HepG2 (cell line): ENCODE results near the gene FN1. TPM values are rescaled to one million over a fixed set of nuclear protein-coding genes. Genes with fewer than 3 reads are reported as not detected.

Source experiments
- CAMTA2 ChIP-seq: sonication (generic); formaldehyde crosslinking; IDR thresholded peaks from 2 replicates; pipeline ENCODE4 v1.4.0; 2020; ENCODE audit warnings: mild to moderate bottlenecking, missing genetic modification reagents, borderline replicate concordance
- CSRNP1 ChIP-seq: sonication (generic); formaldehyde crosslinking; IDR thresholded peaks from 2 replicates; pipeline ENCODE4 v1.8.1; 2023; ENCODE audit warnings: mild to moderate bottlenecking, missing genetic modification reagents
- CTCF ChIP-seq: sonication (generic); formaldehyde crosslinking; IDR thresholded peaks from 2 replicates; pipeline ENCODE4 v1.5.0; 2020; ENCODE audit warnings: mild to moderate bottlenecking, missing genetic modification reagents, moderate library complexity
- DPF2 ChIP-seq: sonication (generic); formaldehyde crosslinking; IDR thresholded peaks from 2 replicates; pipeline ENCODE4 v1.4.0; 2020; ENCODE audit warnings: mild to moderate bottlenecking, low read depth, missing genetic modification reagents, borderline replicate concordance
- ELF1 ChIP-seq: sonication (generic); formaldehyde crosslinking; IDR thresholded peaks from 2 replicates; pipeline ENCODE4 v1.4.0; 2020; ENCODE audit warnings: missing genetic modification reagents
- FLYWCH1 ChIP-seq: sonication (generic); formaldehyde crosslinking; IDR thresholded peaks from 2 replicates; pipeline ENCODE4 v1.8.1; 2023; ENCODE audit warnings: mild to moderate bottlenecking, missing genetic modification reagents
- GABPA ChIP-seq, 2 experiments: IDR thresholded peaks; 2 replicates each; pipeline ENCODE4 v1.6.1; 2011 to 2016; ENCODE audit warnings: low read depth in 2 of 2, low read length in 1 of 2, missing biosample characterization in 1 of 2, missing genetic modification characterization in 1 of 2
- HES4 ChIP-seq: sonication (generic); formaldehyde crosslinking; IDR thresholded peaks from 2 replicates; pipeline ENCODE4 v1.9.0; 2021; ENCODE audit warnings: mild to moderate bottlenecking, missing genetic modification reagents, borderline replicate concordance
- HMG20B ChIP-seq: conservative IDR thresholded peaks from 2 replicates; pipeline ENCODE4 v1.6.1; 2016; ENCODE audit warnings: missing genetic modification reagents, missing compliant biosample characterization
- IKZF5 ChIP-seq: IDR thresholded peaks from 2 replicates; pipeline ENCODE4 v1.6.1; 2018; ENCODE audit warnings: missing genetic modification reagents, mild to moderate bottlenecking, missing compliant biosample characterization
- NFE2L1 ChIP-seq: sonication (generic); formaldehyde crosslinking; IDR thresholded peaks from 2 replicates; pipeline ENCODE4 v1.4.0; 2020; ENCODE audit warnings: missing genetic modification reagents, mild to moderate bottlenecking, borderline replicate concordance
- PHF21A ChIP-seq: sonication (generic); formaldehyde crosslinking; IDR thresholded peaks from 2 replicates; pipeline ENCODE4 v1.5.0; 2020; ENCODE audit warnings: mild to moderate bottlenecking, missing genetic modification reagents
- RCOR2 ChIP-seq: IDR thresholded peaks from 2 replicates; pipeline ENCODE4 v1.6.1; 2016; ENCODE audit warnings: missing biosample characterization, missing genetic modification reagents
- RFX5 ChIP-seq: IDR thresholded peaks from 2 replicates; pipeline ENCODE4 v1.6.1; 2011; ENCODE audit warnings: low read depth, low read length, improper control_type of control experiment
- SAFB2 ChIP-seq: sonication (generic); formaldehyde crosslinking; IDR thresholded peaks from 2 replicates; pipeline ENCODE4 v1.5.1; 2020; ENCODE audit warnings: missing genetic modification reagents, low read depth, mild to moderate bottlenecking, borderline replicate concordance
- SMC3 ChIP-seq: IDR thresholded peaks from 2 replicates; pipeline ENCODE4 v1.6.1; 2011; ENCODE audit warnings: low read length, improper control_type of control experiment
- SNAPC5 ChIP-seq: sonication (generic); formaldehyde crosslinking; IDR thresholded peaks from 2 replicates; pipeline ENCODE4 v1.8.1; 2023; ENCODE audit warnings: mild to moderate bottlenecking, missing genetic modification reagents, borderline replicate concordance
- SRSF4 ChIP-seq: fragments of 200-400 bp; formaldehyde crosslinking; IDR thresholded peaks from one replicate; pipeline ENCODE4 v1.6.1; 2018; ENCODE audit warnings: mild to moderate bottlenecking, low read depth, low read length, moderate library complexity; ENCODE audit not compliant: poor library complexity, severe bottlenecking
- TP53 ChIP-seq: sonication (generic); formaldehyde crosslinking; conservative IDR thresholded peaks from 2 replicates; pipeline ENCODE4 v1.4.0; 2020; ENCODE audit warnings: missing genetic modification reagents
- ZFP36 ChIP-seq: fragments of 150-350 bp; IDR thresholded peaks from 2 replicates; pipeline ENCODE4 v1.6.1; 2018; ENCODE audit warnings: borderline replicate concordance, low read length, low read depth; ENCODE audit not compliant: partially characterized antibody
- ZNF367 ChIP-seq: sonication (generic); formaldehyde crosslinking; IDR thresholded peaks from 2 replicates; pipeline ENCODE4 v1.4.0; 2020; ENCODE audit warnings: missing genetic modification reagents, borderline replicate concordance
- ZNF549 ChIP-seq: sonication (generic); formaldehyde crosslinking; IDR thresholded peaks from 2 replicates; pipeline ENCODE4 v1.5.0; 2020; ENCODE audit warnings: missing genetic modification reagents
- ZNF556 ChIP-seq: sonication (generic); formaldehyde crosslinking; IDR thresholded peaks from 2 replicates; pipeline ENCODE4 v1.4.0; 2020; ENCODE audit warnings: mild to moderate bottlenecking, missing genetic modification reagents, borderline replicate concordance
- ZNF674 ChIP-seq: sonication (generic); formaldehyde crosslinking; IDR thresholded peaks from 2 replicates; pipeline ENCODE4 v1.5.0; 2020; ENCODE audit warnings: low read depth, mild to moderate bottlenecking, missing genetic modification reagents
- ZNF749 ChIP-seq: sonication (generic); formaldehyde crosslinking; IDR thresholded peaks from 2 replicates; pipeline ENCODE4 v1.8.0; 2022; ENCODE audit warnings: mild to moderate bottlenecking, missing genetic modification reagents, moderate library complexity, borderline replicate concordance
- polyA plus RNA-seq, 8 experiments: library from polyadenylated mRNA; depleted of rRNA in 3 of 8; stranded (reverse) in 7 of 8; unstranded in 1 of 8; fragments of >200 nt; fragmentation: Illumina TruSeq in 4 of 8; extraction: Trizol in 4 of 8; gene quantifications; 2 replicates each; pipeline versions ENCODE4 v1.2.1 to v1.2.3, GENCODE V29; 2011 to 2016; ENCODE audit warnings: low read depth in 4 of 8, missing spikeins in 1 of 8, mixed read lengths in 1 of 8; ENCODE audit not compliant: insufficient read depth in 1 of 8
- total RNA-seq, 5 experiments: library from RNA; depleted of rRNA; stranded (reverse); fragments of >200 nt; fragmentation: Illumina TruSeq; extraction: Trizol; gene quantifications; 2 replicates each; pipeline ENCODE4 v1.2.3, GENCODE V29; 2016; ENCODE audit warnings: low read depth in 1 of 5

Gene FN1
- total and polyA plus RNA-seq, 2 of the 13 experiments (the other 11 are each of a cell fraction or from before 2014, with no cell fraction given) = 1,847 to 6,471 TPM

- peak; percentile 91 for TF ChIP-seq IKZF5 (CRISPR knock-in tag)
- no peak for TF ChIP-seq TP53 (CRISPR knock-in tag)
- no peak for TF ChIP-seq ZNF549
- TF ChIP-seq ZNF556 (CRISPR knock-in tag) = peak; percentile 99
- no peak for TF ChIP-seq SMC3
- peak; percentile 99 for TF ChIP-seq SAFB2 (CRISPR knock-in tag)
- TF ChIP-seq SNAPC5 (CRISPR knock-in tag) = peak; percentile 65; the same call in 1 of the 2 replicates
- peak; percentile 94 for TF ChIP-seq ZNF749 (CRISPR knock-in tag)
- peak; percentile 62 for TF ChIP-seq PHF21A (CRISPR knock-in tag)
- peak; percentile 99 for TF ChIP-seq HES4 (CRISPR knock-in tag)
- TF ChIP-seq NFE2L1 (CRISPR knock-in tag) = 0 out of 2 replicates have a peak, but pooled peaks have one; percentile 34
- TF ChIP-seq ZFP36 = peak; percentile 71
- 0 out of 2 replicates have a peak, but pooled peaks have one; percentile 18 for TF ChIP-seq ZNF367 (CRISPR knock-in tag)
- TF ChIP-seq CSRNP1 (CRISPR knock-in tag) = peak; percentile 93
- TF ChIP-seq ELF1 (CRISPR knock-in tag) = peak; percentile 93
- TF ChIP-seq HMG20B (CRISPR knock-in tag) = 0 out of 2 replicates have a peak, but pooled peaks have one; percentile 44
- peak; percentile 88 for TF ChIP-seq CAMTA2 (CRISPR knock-in tag)
- peak; percentile 98 for TF ChIP-seq FLYWCH1
- TF ChIP-seq CTCF (CRISPR knock-in tag) = 0 out of 2 replicates have a peak, but pooled peaks have one; percentile 16
- TF ChIP-seq GABPA (IDR thresholded peaks at IDR 0.05; ENCODE audit: low read depth, low read length) = peak; percentile 83
- TF ChIP-seq GABPA (CRISPR knock-in tag; IDR thresholded peaks at IDR 0.05; ENCODE audit: low read depth) = peak; percentile 90
- TF ChIP-seq RCOR2 (CRISPR knock-in tag) = no peak
- 0 out of 2 replicates have a peak, but pooled peaks have one; percentile 31 for TF ChIP-seq DPF2 (CRISPR knock-in tag)
- peak; percentile 97 for TF ChIP-seq ZNF674 (CRISPR knock-in tag)
- no peak for TF ChIP-seq SRSF4
- TF ChIP-seq RFX5 = no peak
Measured at GRCh38 chr2:215311625-215312396, 124.1 kb downstream of the FN1 start, which contains the start of gene ATIC (continued).
